GM18867 (cell line): ENCODE measurements around the gene USP20.

ENCODE experiments used
- ATAC-seq: cut with Tn5 transposase; IDR thresholded peaks from one replicate; pipeline ENCODE4 v1.9.1; 2021; ENCODE audit warnings: mild to moderate bottlenecking, moderate library complexity; ENCODE audit not compliant: unreplicated experiment

The USP20 gene

GRCh38 chr9:129871046-129871445 is 35.8 kb downstream of the USP20 start:
- ATAC-seq: no peak

- ATAC-seq: no peak
Measured at GRCh38 chr9:129873563-129874190, 38.4 kb downstream of the USP20 start.

GRCh38 chr9:129874261-129875101 is 39.2 kb downstream of the USP20 start:
- ATAC-seq: no peak

- ATAC-seq: no peak
Measured at GRCh38 chr9:129875181-129875611, 39.9 kb downstream of the USP20 start.

GRCh38 chr9:129875687-129876395 is 40.6 kb downstream of the USP20 start:
- ATAC-seq: no peak

- ATAC-seq: no peak
Measured at GRCh38 chr9:129876815-129877214, 41.6 kb downstream of the USP20 start.

- no peak for ATAC-seq
Measured at GRCh38 chr9:129878291-129878690, 43.0 kb downstream of the USP20 start.

- no peak for ATAC-seq
Measured at GRCh38 chr9:129879103-129879699, 43.9 kb downstream of the USP20 start.

GRCh38 chr9:129879991-129880653 is 44.9 kb downstream of the USP20 start:
- no peak for ATAC-seq

GRCh38 chr9:129880654-129881546 is 45.6 kb downstream of the USP20 start:
- no peak for ATAC-seq

- no peak for ATAC-seq
Measured at GRCh38 chr9:129881547-129882324, 46.5 kb downstream of the USP20 start.

- peak; percentile 41 for ATAC-seq
Measured at GRCh38 chr9:129884220-129885017, 49.2 kb downstream of the USP20 start.

GRCh38 chr9:129885018-129885669 is 49.9 kb downstream of the USP20 start:
- no peak for ATAC-seq

GRCh38 chr9:129885670-129886106 is 50.4 kb downstream of the USP20 start:
- ATAC-seq: peak; percentile 29

GRCh38 chr9:129886226-129887174 is 51.2 kb downstream of the USP20 start:
- no peak for ATAC-seq
